ENCODE measurements around the gene ARSJ.
"Not testable (repeated sequence)": the region's sequence is repeated elsewhere in the genome, so short reads cannot be mapped to it uniquely, and the experiment has no call there.

The ARSJ gene

DNA sequence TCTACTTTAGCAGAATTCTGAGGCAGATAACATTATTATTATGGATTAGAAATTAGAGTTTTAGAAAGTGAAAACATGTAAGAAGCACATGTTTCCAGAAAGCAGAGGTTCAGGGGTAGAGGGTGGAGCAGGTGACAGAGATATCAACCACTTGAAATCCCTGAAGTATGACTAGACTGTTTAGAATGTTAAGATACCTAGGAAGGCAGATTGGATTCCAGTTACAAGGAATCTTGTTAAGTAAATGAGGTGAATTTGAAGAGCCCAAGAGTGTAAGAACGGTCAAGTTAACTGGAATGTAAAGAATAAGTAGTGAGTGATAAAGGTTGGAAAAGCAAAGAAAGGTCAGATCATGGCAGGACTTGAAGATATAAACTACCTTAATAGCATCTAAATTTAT is 37.6 kb downstream of the ARSJ start:
- DNase-seq = peak in 1 of 2 donors; percentile 28
- Histone ChIP-seq H3K9me3 (ENCODE audit: insufficient read depth, low read depth, low read length) (no peaks in the 10 kb centered on the region), H3K18ac (ENCODE audit: low read length) (no peak overlapping the region), H4K8ac (ENCODE audit: low read depth, low read length) (no peak overlapping the region), H3K27ac (ENCODE audit: low read depth, low read length) (no peak overlapping the region), H3K4me1 (ENCODE audit: control insufficient read depth in 1 of 2, insufficient read depth in 2 of 2, low read length in 2 of 2) (no peaks in the 10 kb centered on the region), H3K23ac (ENCODE audit: low read length) (no peak overlapping the region), H3K27me3 (ENCODE audit: insufficient read depth, low read length) (no peaks in the 10 kb centered on the region), H3K4ac (ENCODE audit: low read depth, low read length) (no peak overlapping the region), H2BK12ac (ENCODE audit: low read length) (no peak overlapping the region), H4K12ac (ENCODE audit: low read depth, low read length) (no peak overlapping the region), H3K4me3 (ENCODE audit: low read depth, low read length) (no peak overlapping the region), H3K4me2 (ENCODE audit: low read length) (no peak overlapping the region), H3K79me1 (ENCODE audit: low read length) (no peaks in the 10 kb centered on the region), H3K9ac (ENCODE audit: low read length) (no peak overlapping the region), H3K79me2 (ENCODE audit: control insufficient read depth, insufficient read depth, low read length, poor library complexity) (no peaks in the 10 kb centered on the region), H2AK5ac (ENCODE audit: low read length) (no peak overlapping the region), H3K14ac (ENCODE audit: low read length) (no peak overlapping the region), H2AFZ (ENCODE audit: insufficient read depth, low read length, poor library complexity) (no peak overlapping the region), H3K36me3 (ENCODE audit: control insufficient read depth in 1 of 2, insufficient read depth in 2 of 2, low read length in 2 of 2) (no peaks in the 10 kb centered on the region), H4K91ac (ENCODE audit: low read depth, low read length) (no peak overlapping the region), H2BK5ac (ENCODE audit: low read depth, low read length, poor library complexity) (no peak overlapping the region), H2BK120ac (ENCODE audit: insufficient read depth, low read length, poor library complexity) (no peak overlapping the region)
- WGBS (ENCODE audit: extremely low coverage, insufficient coverage, insufficient read length) = 100% methylated on average over 1 of the region's 1 CpG

- H3K79me1 ChIP-seq (ENCODE audit: low read length); H3K23ac ChIP-seq (ENCODE audit: low read length); H3K9ac ChIP-seq (ENCODE audit: low read length); H2AFZ ChIP-seq (ENCODE audit: insufficient read depth, low read length, poor library complexity); H3K4me2 ChIP-seq (ENCODE audit: low read length); H2BK5ac ChIP-seq (ENCODE audit: low read depth, low read length, poor library complexity); H3K4ac ChIP-seq (ENCODE audit: low read depth, low read length); H2AK5ac ChIP-seq (ENCODE audit: low read length); H3K18ac ChIP-seq (ENCODE audit: low read length); H3K14ac ChIP-seq (ENCODE audit: low read length); H4K91ac ChIP-seq (ENCODE audit: low read depth, low read length); H4K8ac ChIP-seq (ENCODE audit: low read depth, low read length); DNase-seq; H3K4me1 ChIP-seq (ENCODE audit: control insufficient read depth in 1 of 2, insufficient read depth in 2 of 2, low read length in 2 of 2); H3K27ac ChIP-seq (ENCODE audit: low read depth, low read length); H3K36me3 ChIP-seq (ENCODE audit: control insufficient read depth in 1 of 2, insufficient read depth in 2 of 2, low read length in 2 of 2); H3K4me3 ChIP-seq (ENCODE audit: low read depth, low read length); H3K27me3 ChIP-seq (ENCODE audit: insufficient read depth, low read length); H4K12ac ChIP-seq (ENCODE audit: low read depth, low read length); H3K9me3 ChIP-seq (ENCODE audit: insufficient read depth, low read depth, low read length); H2BK120ac ChIP-seq (ENCODE audit: insufficient read depth, low read length, poor library complexity); H3K79me2 ChIP-seq (ENCODE audit: control insufficient read depth, insufficient read depth, low read length, poor library complexity); H2BK12ac ChIP-seq (ENCODE audit: low read length): not testable (repeated sequence)
- no CpG with 5 or more reads among the region's 2 CpGs for WGBS (ENCODE audit: extremely low coverage, insufficient coverage, insufficient read length)
Observed at GRCh38 chr4:113940103-113940502, 39.3 kb downstream of the ARSJ start.

GRCh38 chr4:113935190-113935589 is 44.3 kb downstream of the ARSJ start:
- Histone ChIP-seq H2BK5ac (ENCODE audit: low read depth, low read length, poor library complexity) (no peak overlapping the region), H3K27me3 (ENCODE audit: insufficient read depth, low read length) (no peaks in the 10 kb centered on the region), H3K4me2 (ENCODE audit: low read length) (no peak overlapping the region), H2AFZ (ENCODE audit: insufficient read depth, low read length, poor library complexity) (no peak overlapping the region), H3K14ac (ENCODE audit: low read length) (no peak overlapping the region), H4K8ac (ENCODE audit: low read depth, low read length) (no peak overlapping the region), H2BK120ac (ENCODE audit: insufficient read depth, low read length, poor library complexity) (no peak overlapping the region), H2BK12ac (ENCODE audit: low read length) (no peak overlapping the region), H3K18ac (ENCODE audit: low read length) (no peak overlapping the region), H3K23ac (ENCODE audit: low read length) (no peak overlapping the region), H3K36me3 (ENCODE audit: control insufficient read depth in 1 of 2, insufficient read depth in 2 of 2, low read length in 2 of 2) (no peaks in the 10 kb centered on the region), H3K79me2 (ENCODE audit: control insufficient read depth, insufficient read depth, low read length, poor library complexity) (no peaks in the 10 kb centered on the region), H3K9ac (ENCODE audit: low read length) (no peak overlapping the region), H3K9me3 (ENCODE audit: insufficient read depth, low read depth, low read length) (no peaks in the 10 kb centered on the region), H4K91ac (ENCODE audit: low read depth, low read length) (no peak overlapping the region), H3K27ac (ENCODE audit: low read depth, low read length) (no peak overlapping the region), H3K4me3 (ENCODE audit: low read depth, low read length) (no peak overlapping the region), H3K4ac (ENCODE audit: low read depth, low read length) (no peak overlapping the region), H3K79me1 (ENCODE audit: low read length) (no peaks in the 10 kb centered on the region), H4K12ac (ENCODE audit: low read depth, low read length) (no peak overlapping the region), H2AK5ac (ENCODE audit: low read length) (no peak overlapping the region), H3K4me1 (ENCODE audit: control insufficient read depth in 1 of 2, insufficient read depth in 2 of 2, low read length in 2 of 2) (no peaks in the 10 kb centered on the region)
- no peak for DNase-seq

DNA sequence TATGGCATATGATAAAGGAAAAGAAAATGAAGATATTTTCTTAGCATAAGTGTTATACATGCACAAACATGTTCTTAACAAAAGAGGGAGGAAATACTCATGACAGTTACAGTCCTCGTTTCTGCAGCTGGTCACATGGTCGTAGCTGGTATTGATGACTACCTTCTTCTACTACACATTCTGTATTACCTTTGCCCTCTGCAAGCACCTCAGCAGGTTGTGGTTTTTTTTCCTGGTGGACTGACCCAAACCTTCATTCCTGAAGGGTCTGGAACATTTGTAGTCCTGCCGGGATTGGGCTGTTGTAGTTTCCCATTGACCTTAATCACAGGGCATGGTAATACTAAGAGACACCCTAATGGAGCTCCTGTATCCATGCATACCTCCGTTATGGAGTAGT is 54.7 kb downstream of the ARSJ start:
- not testable (repeated sequence) for H4K8ac ChIP-seq (ENCODE audit: low read depth, low read length); H3K4me3 ChIP-seq (ENCODE audit: low read depth, low read length); H3K9me3 ChIP-seq (ENCODE audit: insufficient read depth, low read depth, low read length); H3K4me2 ChIP-seq (ENCODE audit: low read length); H2BK5ac ChIP-seq (ENCODE audit: low read depth, low read length, poor library complexity); H4K12ac ChIP-seq (ENCODE audit: low read depth, low read length); DNase-seq; H3K4me1 ChIP-seq (ENCODE audit: control insufficient read depth in 1 of 2, insufficient read depth in 2 of 2, low read length in 2 of 2); H3K18ac ChIP-seq (ENCODE audit: low read length); H3K23ac ChIP-seq (ENCODE audit: low read length); H2AFZ ChIP-seq (ENCODE audit: insufficient read depth, low read length, poor library complexity); H3K27me3 ChIP-seq (ENCODE audit: insufficient read depth, low read length); H3K36me3 ChIP-seq (ENCODE audit: control insufficient read depth in 1 of 2, insufficient read depth in 2 of 2, low read length in 2 of 2); H3K79me1 ChIP-seq (ENCODE audit: low read length); H3K27ac ChIP-seq (ENCODE audit: low read depth, low read length); H4K91ac ChIP-seq (ENCODE audit: low read depth, low read length); H3K4ac ChIP-seq (ENCODE audit: low read depth, low read length); H2AK5ac ChIP-seq (ENCODE audit: low read length); H3K9ac ChIP-seq (ENCODE audit: low read length); H3K14ac ChIP-seq (ENCODE audit: low read length); H3K79me2 ChIP-seq (ENCODE audit: control insufficient read depth, insufficient read depth, low read length, poor library complexity); H2BK120ac ChIP-seq (ENCODE audit: insufficient read depth, low read length, poor library complexity); H2BK12ac ChIP-seq (ENCODE audit: low read length)
- WGBS (ENCODE audit: extremely low coverage, insufficient coverage, insufficient read length) = no CpG with 5 or more reads among the region's 4 CpGs

Data from trophoblast cell (in vitro differentiated cells and primary cell).